Hepatocyte (in vitro differentiated cells): ENCODE results near the gene SALL4.
"Not testable (repeated sequence)": the region's sequence is repeated elsewhere in the genome, so short reads cannot be mapped to it uniquely, and the experiment has no call there.

Experiments
- CTCF ChIP-seq: fragments of 200-600 bp; sonication (generic); IDR thresholded peaks from 2 replicates; pipeline ENCODE4 v1.5.1; 2016; ENCODE audit warnings: antibody characterized with exemption, mild to moderate bottlenecking; ENCODE audit not compliant: poor library complexity
- EZH2 ChIP-seq: fragments of 200-600 bp; sonication (generic); IDR thresholded peaks from 2 replicates; pipeline ENCODE4 v1.6.1; 2016; ENCODE audit warnings: antibody characterized with exemption, mild to moderate bottlenecking, borderline replicate concordance

- TF ChIP-seq EZH2, CTCF: not testable (repeated sequence)
Observed at GRCh38 chr20:51765381-51765780, 36.9 kb downstream of the SALL4 start.
